ENCODE measurements around the gene PTGER2. TPM values are rescaled to one million over a fixed set of nuclear protein-coding genes. Genes with fewer than 3 reads are reported as not detected.

Gene PTGER2, protein sequence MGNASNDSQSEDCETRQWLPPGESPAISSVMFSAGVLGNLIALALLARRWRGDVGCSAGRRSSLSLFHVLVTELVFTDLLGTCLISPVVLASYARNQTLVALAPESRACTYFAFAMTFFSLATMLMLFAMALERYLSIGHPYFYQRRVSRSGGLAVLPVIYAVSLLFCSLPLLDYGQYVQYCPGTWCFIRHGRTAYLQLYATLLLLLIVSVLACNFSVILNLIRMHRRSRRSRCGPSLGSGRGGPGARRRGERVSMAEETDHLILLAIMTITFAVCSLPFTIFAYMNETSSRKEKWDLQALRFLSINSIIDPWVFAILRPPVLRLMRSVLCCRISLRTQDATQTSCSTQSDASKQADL
- 10 to 100 TPM; 20.8 to 23.3 TPM for total RNA-seq

- Mint-ChIP-seq H3K27me3 (peaks cover 18% of the 10 kb centered on the region), H3K9me3 (no peaks in the 10 kb centered on the region), H3K36me3 (peaks cover 33% of the 10 kb centered on the region), H3K4me3 (peak within 1 kb of the TSS; percentile 98), H3K27ac (peak within 1 kb of the TSS; percentile 93), H3K4me1 (peaks cover 62% of the 10 kb centered on the region)
- peak; percentile 85 for DNase-seq
These were observed at the start of gene PTGER2 for GRCh38 chr14:52313903-52314594. Gene PTGER2, plus strand, starts transcription at chr14:52314312. Its CDS starts 237 bp downstream, at chr14:52314549.

DNA sequence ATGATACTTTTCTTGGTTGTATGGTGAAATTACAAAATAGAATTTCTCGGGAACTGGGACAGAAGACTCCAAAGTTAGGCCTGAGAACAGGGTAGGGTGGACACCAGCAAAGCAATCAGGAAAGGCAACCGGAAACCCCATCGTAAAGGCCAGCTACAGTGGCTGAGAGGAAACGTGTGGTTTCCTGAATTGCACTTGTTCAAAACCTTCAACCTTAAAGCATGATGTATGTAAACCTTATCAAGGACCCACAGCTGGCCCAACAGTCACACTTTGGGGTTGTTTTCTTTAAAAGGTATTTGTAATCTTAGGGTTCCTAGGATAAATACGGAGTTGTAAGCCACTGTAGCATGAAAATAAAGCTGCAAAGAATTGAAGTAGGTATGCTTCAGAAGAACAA is 48.9 kb upstream of the PTGER2 start:
- peaks cover 37% of the 10 kb centered on the region for H3K27me3 Mint-ChIP-seq
- H3K4me1 Mint-ChIP-seq: peaks cover 34% of the 10 kb centered on the region
- H3K9me3 Mint-ChIP-seq: no peaks in the 10 kb centered on the region
- H3K36me3 Mint-ChIP-seq: peaks cover 3% of the 10 kb centered on the region
- H3K27ac Mint-ChIP-seq: no peak overlapping the region
- DNase-seq: no peak
- H3K4me3 Mint-ChIP-seq: no peak overlapping the region

DNA sequence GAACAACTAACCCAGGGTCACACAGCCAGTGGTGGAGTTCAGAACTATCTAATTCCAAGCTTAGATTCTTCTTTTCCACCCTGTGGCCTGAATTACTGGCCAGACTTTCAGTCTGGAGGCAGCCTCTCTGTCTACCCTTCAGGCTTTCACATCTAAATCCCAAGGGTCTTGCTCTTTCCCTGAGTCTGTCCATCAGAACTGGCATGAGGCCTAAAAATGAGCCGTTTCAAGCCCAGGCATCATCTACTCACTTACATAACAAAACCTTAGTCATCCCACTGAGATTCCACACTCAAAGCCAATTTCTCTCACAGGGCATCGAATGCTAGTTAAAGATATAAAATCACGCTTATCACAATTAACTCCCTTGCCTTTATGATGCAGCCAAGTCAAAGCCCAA is 47.9 kb upstream of the PTGER2 start:
- Mint-ChIP-seq H3K4me1 (peaks cover 34% of the 10 kb centered on the region), H3K27ac (no peak overlapping the region), H3K27me3 (peaks cover 42% of the 10 kb centered on the region), H3K36me3 (peaks cover 3% of the 10 kb centered on the region), H3K4me3 (no peak overlapping the region), H3K9me3 (no peaks in the 10 kb centered on the region)
- DNase-seq: no peak

- no peak overlapping the region for H3K27ac Mint-ChIP-seq
- H3K4me1 Mint-ChIP-seq: peaks cover 34% of the 10 kb centered on the region
- H3K9me3 Mint-ChIP-seq: no peaks in the 10 kb centered on the region
- no peak overlapping the region for H3K4me3 Mint-ChIP-seq
- peaks cover 3% of the 10 kb centered on the region for H3K36me3 Mint-ChIP-seq
- no peak for DNase-seq
- peaks cover 42% of the 10 kb centered on the region for H3K27me3 Mint-ChIP-seq
These were observed 47.3 kb upstream of the PTGER2 start for GRCh38 chr14:52266782-52267181.

DNA sequence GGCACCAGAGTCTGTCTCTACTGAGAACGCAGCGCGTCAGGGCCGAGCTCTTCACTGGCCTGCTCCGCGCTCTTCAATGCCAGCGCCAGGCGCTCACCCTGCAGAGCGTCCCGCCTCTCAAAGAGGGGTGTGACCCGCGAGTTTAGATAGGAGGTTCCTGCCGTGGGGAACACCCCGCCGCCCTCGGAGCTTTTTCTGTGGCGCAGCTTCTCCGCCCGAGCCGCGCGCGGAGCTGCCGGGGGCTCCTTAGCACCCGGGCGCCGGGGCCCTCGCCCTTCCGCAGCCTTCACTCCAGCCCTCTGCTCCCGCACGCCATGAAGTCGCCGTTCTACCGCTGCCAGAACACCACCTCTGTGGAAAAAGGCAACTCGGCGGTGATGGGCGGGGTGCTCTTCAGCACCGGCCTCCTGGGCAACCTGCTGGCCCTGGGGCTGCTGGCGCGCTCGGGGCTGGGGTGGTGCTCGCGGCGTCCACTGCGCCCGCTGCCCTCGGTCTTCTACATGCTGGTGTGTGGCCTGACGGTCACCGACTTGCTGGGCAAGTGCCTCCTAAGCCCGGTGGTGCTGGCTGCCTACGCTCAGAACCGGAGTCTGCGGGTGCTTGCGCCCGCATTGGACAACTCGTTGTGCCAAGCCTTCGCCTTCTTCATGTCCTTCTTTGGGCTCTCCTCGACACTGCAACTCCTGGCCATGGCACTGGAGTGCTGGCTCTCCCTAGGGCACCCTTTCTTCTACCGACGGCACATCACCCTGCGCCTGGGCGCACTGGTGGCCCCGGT is 46.4 kb upstream of the PTGER2 start, which contains the start of gene PTGDR:
Gene PTGDR (plus strand): TSS at position 198 of the 778 bp plus-strand sequence. CDS start 117 bp downstream, at position 315.
- no peaks in the 10 kb centered on the region for H3K9me3 Mint-ChIP-seq
- DNase-seq: peak; percentile 43
- H3K36me3 Mint-ChIP-seq: peaks cover 3% of the 10 kb centered on the region
- peaks cover 48% of the 10 kb centered on the region for H3K27me3 Mint-ChIP-seq
- H3K4me3 Mint-ChIP-seq: peak within 1 kb of the TSS; percentile 83
- H3K4me1 Mint-ChIP-seq: peaks cover 34% of the 10 kb centered on the region
- no peak within 1 kb of the TSS for H3K27ac Mint-ChIP-seq

DNA sequence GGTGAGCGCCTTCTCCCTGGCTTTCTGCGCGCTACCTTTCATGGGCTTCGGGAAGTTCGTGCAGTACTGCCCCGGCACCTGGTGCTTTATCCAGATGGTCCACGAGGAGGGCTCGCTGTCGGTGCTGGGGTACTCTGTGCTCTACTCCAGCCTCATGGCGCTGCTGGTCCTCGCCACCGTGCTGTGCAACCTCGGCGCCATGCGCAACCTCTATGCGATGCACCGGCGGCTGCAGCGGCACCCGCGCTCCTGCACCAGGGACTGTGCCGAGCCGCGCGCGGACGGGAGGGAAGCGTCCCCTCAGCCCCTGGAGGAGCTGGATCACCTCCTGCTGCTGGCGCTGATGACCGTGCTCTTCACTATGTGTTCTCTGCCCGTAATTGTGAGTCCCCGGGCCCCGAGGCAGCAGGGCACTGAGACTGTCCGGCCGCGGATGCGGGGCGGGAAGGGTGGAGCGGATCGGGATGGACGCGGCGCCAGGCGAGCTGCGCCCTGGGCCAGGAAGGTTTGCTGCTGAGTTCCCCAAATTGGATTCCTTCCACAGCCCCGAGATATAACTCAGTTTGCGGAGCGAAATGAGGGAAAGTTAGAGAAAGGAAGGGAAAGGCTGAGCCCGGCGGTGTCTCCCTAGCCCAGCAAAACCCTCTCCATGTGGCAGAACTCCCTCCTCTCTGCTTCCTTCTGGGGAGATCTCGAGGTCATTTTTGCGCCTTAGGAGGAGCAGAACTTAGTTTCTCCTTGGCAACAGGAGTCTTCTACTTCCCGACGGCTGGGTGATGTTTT is 45.6 kb upstream of the PTGER2 start:
- H3K4me3 Mint-ChIP-seq: peak overlapping the region; percentile 83
- peaks cover 34% of the 10 kb centered on the region for H3K4me1 Mint-ChIP-seq
- H3K27me3 Mint-ChIP-seq: peaks cover 50% of the 10 kb centered on the region
- no peak overlapping the region for H3K27ac Mint-ChIP-seq
- peak; percentile 42 for DNase-seq
- no peaks in the 10 kb centered on the region for H3K9me3 Mint-ChIP-seq
- H3K36me3 Mint-ChIP-seq: peaks cover 3% of the 10 kb centered on the region

- H3K36me3 Mint-ChIP-seq: peaks cover 3% of the 10 kb centered on the region
- peaks cover 34% of the 10 kb centered on the region for H3K4me1 Mint-ChIP-seq
- H3K27me3 Mint-ChIP-seq: peaks cover 50% of the 10 kb centered on the region
- no peak overlapping the region for H3K27ac Mint-ChIP-seq
- H3K4me3 Mint-ChIP-seq: peak overlapping the region; percentile 83
- H3K9me3 Mint-ChIP-seq: no peaks in the 10 kb centered on the region
- DNase-seq: no peak
These were observed 45.0 kb upstream of the PTGER2 start for GRCh38 chr14:52269100-52269499.

- peaks cover 33% of the 10 kb centered on the region for H3K4me1 Mint-ChIP-seq
- H3K4me3 Mint-ChIP-seq: no peak overlapping the region
- peaks cover 3% of the 10 kb centered on the region for H3K36me3 Mint-ChIP-seq
- DNase-seq: no peak
- no peaks in the 10 kb centered on the region for H3K9me3 Mint-ChIP-seq
- H3K27ac Mint-ChIP-seq: no peak overlapping the region
- peaks cover 50% of the 10 kb centered on the region for H3K27me3 Mint-ChIP-seq
These were observed 44.1 kb upstream of the PTGER2 start for GRCh38 chr14:52269982-52270381.

DNA sequence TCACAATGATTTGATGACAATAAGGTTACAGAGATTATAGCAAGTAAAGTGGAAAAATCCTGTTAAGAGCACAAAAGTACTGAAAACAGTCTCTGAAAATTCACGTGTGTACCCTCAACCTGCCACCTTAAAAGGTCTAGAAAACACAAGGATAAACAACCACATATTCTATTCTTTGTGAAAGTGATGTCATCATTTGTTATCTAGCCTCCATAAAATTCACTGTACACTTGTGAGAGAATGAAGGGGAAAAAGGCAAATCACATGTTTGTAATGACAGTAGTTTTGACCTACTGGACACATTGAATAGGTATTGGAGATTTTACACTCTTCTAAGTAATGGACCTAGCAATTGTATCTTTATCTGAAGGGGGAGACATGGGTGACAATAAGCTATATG is 42.6 kb upstream of the PTGER2 start:
- DNase-seq: no peak
- Mint-ChIP-seq H3K36me3 (peaks cover 3% of the 10 kb centered on the region), H3K4me3 (no peak overlapping the region), H3K27me3 (peaks cover 49% of the 10 kb centered on the region), H3K9me3 (no peaks in the 10 kb centered on the region), H3K27ac (no peak overlapping the region), H3K4me1 (peaks cover 21% of the 10 kb centered on the region)

DNA sequence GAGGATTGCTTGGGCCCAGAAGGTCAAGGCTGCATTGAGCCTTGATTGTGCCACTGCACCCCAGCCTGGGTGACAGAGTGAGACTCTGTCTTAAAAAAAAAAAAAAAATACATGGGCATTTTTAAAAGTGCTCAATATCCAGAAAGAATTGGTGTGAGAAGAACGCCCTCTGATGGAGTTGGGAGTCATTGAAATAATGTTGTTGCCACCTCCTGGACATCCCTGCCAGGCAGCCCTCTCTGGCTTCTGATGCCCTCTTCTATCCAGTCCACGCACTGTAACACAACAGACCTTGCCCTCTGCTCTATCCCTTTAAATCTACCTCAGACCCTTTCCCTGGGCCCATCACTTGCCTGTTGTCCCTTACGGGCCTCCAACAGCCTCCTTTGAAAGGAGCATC is 41.7 kb upstream of the PTGER2 start:
- H3K4me3 Mint-ChIP-seq: no peak overlapping the region
- H3K27ac Mint-ChIP-seq: no peak overlapping the region
- peaks cover 18% of the 10 kb centered on the region for H3K4me1 Mint-ChIP-seq
- no peaks in the 10 kb centered on the region for H3K9me3 Mint-ChIP-seq
- peaks cover 2% of the 10 kb centered on the region for H3K36me3 Mint-ChIP-seq
- DNase-seq: no peak
- H3K27me3 Mint-ChIP-seq: peaks cover 40% of the 10 kb centered on the region

DNA sequence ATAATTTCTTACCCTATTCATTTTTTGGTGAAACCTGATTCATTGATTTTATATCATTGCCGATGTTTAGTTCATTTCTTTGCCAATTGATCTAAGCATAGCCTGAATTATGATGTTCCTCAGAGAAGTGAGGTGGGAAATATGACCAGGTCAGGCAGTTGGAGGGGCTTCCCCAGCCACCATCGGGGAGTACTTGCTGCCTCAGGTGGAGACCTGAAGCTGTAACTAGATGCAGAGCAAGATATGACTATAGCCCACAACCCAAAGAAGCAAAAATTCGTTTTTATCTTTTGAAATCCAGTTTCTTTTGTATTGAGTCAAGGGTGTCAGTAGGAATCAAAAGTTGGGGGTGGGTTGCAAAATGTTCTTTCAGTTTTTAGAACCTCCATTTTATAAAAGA is 38.7 kb upstream of the PTGER2 start:
- no peak for DNase-seq
- H3K27me3 Mint-ChIP-seq: peaks cover 12% of the 10 kb centered on the region

GRCh38 chr14:52277552-52277951 is 36.6 kb upstream of the PTGER2 start:
- Mint-ChIP-seq H3K4me3 (no peak overlapping the region), H3K36me3 (peaks cover 3% of the 10 kb centered on the region), H3K27ac (no peak overlapping the region), H3K9me3 (no peaks in the 10 kb centered on the region), H3K4me1 (peaks cover 5% of the 10 kb centered on the region), H3K27me3 (peaks cover 6% of the 10 kb centered on the region)
- DNase-seq: no peak

More for the DNA sequence above, 38.7 kb upstream of the PTGER2 start:
- H3K27ac Mint-ChIP-seq: no peak overlapping the region
- H3K9me3 Mint-ChIP-seq: no peaks in the 10 kb centered on the region
- peaks cover 2% of the 10 kb centered on the region for H3K4me1 Mint-ChIP-seq
- H3K36me3 Mint-ChIP-seq: peaks cover 3% of the 10 kb centered on the region
- no peak overlapping the region for H3K4me3 Mint-ChIP-seq

DNA sequence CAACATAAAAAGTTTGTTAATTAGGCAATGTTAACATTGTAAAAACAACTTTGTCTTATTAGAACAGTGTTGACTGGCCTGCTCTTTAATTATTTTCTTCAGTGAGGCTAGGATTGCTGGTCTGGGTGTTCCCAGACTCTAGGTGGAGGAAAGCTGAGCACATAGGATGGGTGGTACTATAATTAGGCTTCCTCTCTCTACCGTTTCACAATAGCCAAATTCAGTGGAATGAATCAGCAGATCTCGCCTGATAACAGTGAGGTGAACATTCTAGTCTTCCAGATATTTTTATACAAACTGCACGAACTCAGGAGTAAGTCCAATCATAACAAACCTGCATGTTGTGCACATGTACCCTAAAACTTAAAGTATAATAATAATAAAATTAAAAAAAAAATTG is 34.7 kb upstream of the PTGER2 start:
- DNase-seq: no peak
- Mint-ChIP-seq H3K9me3 (no peaks in the 10 kb centered on the region), H3K27ac (no peak overlapping the region)

GRCh38 chr14:52283099-52283498 is 31.0 kb upstream of the PTGER2 start:
- peaks cover 4% of the 10 kb centered on the region for H3K27me3 Mint-ChIP-seq
- no peak for DNase-seq
- peaks cover 1% of the 10 kb centered on the region for H3K9me3 Mint-ChIP-seq
- H3K36me3 Mint-ChIP-seq: peaks cover 3% of the 10 kb centered on the region
- H3K4me1 Mint-ChIP-seq: peaks cover 18% of the 10 kb centered on the region
- no peak overlapping the region for H3K4me3 Mint-ChIP-seq
- no peak overlapping the region for H3K27ac Mint-ChIP-seq

More for the DNA sequence above, 34.7 kb upstream of the PTGER2 start:
- Mint-ChIP-seq H3K4me1 (peaks cover 5% of the 10 kb centered on the region), H3K36me3 (peaks cover 3% of the 10 kb centered on the region), H3K4me3 (no peak overlapping the region), H3K27me3 (peaks cover 4% of the 10 kb centered on the region)
